ENCODE measurements around the gene MYCN.

DNA sequence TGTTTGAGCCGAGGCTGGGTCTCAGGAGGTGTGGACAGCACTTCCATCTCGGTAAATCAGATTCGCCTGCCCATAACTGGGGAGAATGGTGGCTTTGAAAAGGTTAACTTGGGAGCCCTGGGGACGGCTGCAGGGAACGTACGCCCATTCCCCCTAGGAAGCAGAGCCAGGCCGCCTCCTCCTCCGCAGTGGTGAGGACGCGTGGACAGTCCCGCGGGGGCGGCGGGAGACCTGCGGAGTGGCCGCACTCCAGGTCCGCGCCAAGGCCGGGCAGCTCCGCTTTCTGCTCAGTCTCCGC, 845 bp upstream of the MYCN start:
- TF ChIP-seq, protein P1, sequence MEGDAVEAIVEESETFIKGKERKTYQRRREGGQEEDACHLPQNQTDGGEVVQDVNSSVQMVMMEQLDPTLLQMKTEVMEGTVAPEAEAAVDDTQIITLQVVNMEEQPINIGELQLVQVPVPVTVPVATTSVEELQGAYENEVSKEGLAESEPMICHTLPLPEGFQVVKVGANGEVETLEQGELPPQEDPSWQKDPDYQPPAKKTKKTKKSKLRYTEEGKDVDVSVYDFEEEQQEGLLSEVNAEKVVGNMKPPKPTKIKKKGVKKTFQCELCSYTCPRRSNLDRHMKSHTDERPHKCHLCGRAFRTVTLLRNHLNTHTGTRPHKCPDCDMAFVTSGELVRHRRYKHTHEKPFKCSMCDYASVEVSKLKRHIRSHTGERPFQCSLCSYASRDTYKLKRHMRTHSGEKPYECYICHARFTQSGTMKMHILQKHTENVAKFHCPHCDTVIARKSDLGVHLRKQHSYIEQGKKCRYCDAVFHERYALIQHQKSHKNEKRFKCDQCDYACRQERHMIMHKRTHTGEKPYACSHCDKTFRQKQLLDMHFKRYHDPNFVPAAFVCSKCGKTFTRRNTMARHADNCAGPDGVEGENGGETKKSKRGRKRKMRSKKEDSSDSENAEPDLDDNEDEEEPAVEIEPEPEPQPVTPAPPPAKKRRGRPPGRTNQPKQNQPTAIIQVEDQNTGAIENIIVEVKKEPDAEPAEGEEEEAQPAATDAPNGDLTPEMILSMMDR (IDR thresholded peaks at IDR 0.05): peak in 2 of 6 experiments; percentile 38 to 75
- no peak for TF ChIP-seq POLR2A (IDR thresholded peaks at IDR 0.05)
